ENCODE data around the gene ADAMTS10. TPM values are rescaled to one million over a fixed set of nuclear protein-coding genes. Genes with fewer than 3 reads are reported as not detected.
A peak's percentile ranks its signal among the peaks of the same experiment; 100 is the strongest.

Gene ADAMTS10
- total and polyA plus RNA-seq, 2 of the 13 experiments (the other 11 are each of a cell fraction or from before 2014, with no cell fraction given) = 0.49 to 1.7 TPM

DNA sequence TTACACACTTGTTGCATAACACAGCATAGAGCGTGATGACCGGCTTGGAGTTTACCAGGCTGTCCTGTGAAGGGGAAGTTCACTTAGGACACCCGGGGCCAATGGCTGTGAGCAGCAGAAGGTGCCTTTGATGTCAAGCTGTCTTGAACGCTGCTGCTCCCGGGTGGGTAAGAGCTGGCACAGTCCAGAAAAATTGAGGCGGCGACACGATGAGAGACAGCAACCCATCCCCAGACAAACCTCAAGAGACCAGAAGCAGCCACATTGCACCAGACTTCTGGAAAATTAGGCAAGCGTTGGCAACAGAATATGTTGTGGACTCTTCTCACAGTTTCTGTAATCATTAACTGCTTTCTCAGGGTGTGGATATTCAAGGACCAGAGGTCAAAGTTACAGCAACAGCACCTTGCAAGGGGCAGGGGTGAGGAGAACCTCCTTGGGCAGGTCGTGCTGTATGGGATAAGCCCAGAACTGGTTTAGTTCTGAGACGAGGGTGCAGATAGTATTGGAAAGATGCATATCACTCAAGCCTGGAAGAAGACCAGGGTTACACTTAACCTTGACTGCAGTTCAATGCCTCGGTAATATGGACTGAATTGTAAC is 30.0 kb upstream of the ADAMTS10 start (continued):
- peak; percentile 74 to 83; a peak in 3 of 4 replicates for TF ChIP-seq EP300 (IDR thresholded peaks at IDR 0.05; ENCODE audit: low read depth in 2 of 2, low read length in 2 of 2)
- peak; percentile 55; the same call in 1 of the 2 replicates for TF ChIP-seq EP300 (CRISPR knock-in tag; IDR thresholded peaks at IDR 0.05; ENCODE audit: borderline replicate concordance)
- TF ChIP-seq, protein P1, sequence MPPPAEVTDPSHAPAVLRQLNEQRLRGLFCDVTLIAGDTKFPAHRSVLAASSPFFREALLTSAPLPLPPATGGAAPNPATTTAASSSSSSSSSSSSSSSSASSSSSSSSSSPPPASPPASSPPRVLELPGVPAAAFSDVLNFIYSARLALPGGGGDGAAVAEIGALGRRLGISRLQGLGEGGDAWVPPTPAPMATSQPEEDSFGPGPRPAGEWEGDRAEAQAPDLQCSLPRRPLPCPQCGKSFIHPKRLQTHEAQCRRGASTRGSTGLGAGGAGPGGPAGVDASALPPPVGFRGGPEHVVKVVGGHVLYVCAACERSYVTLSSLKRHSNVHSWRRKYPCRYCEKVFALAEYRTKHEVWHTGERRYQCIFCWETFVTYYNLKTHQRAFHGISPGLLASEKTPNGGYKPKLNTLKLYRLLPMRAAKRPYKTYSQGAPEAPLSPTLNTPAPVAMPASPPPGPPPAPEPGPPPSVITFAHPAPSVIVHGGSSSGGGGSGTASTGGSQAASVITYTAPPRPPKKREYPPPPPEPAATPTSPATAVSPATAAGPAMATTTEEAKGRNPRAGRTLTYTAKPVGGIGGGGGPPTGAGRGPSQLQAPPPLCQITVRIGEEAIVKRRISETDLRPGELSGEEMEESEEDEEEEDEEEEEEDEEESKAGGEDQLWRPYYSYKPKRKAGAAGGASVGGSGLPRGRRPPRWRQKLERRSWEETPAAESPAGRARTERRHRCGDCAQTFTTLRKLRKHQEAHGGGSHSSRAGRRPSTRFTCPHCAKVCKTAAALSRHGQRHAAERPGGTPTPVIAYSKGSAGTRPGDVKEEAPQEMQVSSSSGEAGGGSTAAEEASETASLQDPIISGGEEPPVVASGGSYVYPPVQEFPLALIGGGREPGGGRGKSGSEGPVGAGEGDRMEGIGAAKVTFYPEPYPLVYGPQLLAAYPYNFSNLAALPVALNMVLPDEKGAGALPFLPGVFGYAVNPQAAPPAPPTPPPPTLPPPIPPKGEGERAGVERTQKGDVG (CRISPR knock-in tag; IDR thresholded peaks at IDR 0.05; ENCODE audit: borderline replicate concordance) = 0 out of 2 replicates have a peak, but pooled peaks have one; percentile 43
- TF ChIP-seq ZNF619 (CRISPR knock-in tag; IDR thresholded peaks at IDR 0.05) = no peak
- peak; percentile 66; the same call in 1 of the 2 replicates for TF ChIP-seq TARDBP (CRISPR knock-in tag; IDR thresholded peaks at IDR 0.05)
- no peak; the same call in 1 of the 2 replicates for TF ChIP-seq ZBTB20 (CRISPR knock-in tag; IDR thresholded peaks at IDR 0.05; ENCODE audit: borderline replicate concordance, low read depth)
- TF ChIP-seq ZNF781 (CRISPR knock-in tag; IDR thresholded peaks at IDR 0.05; ENCODE audit: borderline replicate concordance, not compliant biosample characterization) = no peak
- TF ChIP-seq ZFP36L2 (CRISPR knock-in tag; IDR thresholded peaks at IDR 0.05) = no peak
- TF ChIP-seq ZNF670 (CRISPR knock-in tag; IDR thresholded peaks at IDR 0.05; ENCODE audit: borderline replicate concordance) = no peak
- TF ChIP-seq TP53 (CRISPR knock-in tag; conservative IDR thresholded peaks at IDR 0.05) = no peak
- TF ChIP-seq, protein P2, sequence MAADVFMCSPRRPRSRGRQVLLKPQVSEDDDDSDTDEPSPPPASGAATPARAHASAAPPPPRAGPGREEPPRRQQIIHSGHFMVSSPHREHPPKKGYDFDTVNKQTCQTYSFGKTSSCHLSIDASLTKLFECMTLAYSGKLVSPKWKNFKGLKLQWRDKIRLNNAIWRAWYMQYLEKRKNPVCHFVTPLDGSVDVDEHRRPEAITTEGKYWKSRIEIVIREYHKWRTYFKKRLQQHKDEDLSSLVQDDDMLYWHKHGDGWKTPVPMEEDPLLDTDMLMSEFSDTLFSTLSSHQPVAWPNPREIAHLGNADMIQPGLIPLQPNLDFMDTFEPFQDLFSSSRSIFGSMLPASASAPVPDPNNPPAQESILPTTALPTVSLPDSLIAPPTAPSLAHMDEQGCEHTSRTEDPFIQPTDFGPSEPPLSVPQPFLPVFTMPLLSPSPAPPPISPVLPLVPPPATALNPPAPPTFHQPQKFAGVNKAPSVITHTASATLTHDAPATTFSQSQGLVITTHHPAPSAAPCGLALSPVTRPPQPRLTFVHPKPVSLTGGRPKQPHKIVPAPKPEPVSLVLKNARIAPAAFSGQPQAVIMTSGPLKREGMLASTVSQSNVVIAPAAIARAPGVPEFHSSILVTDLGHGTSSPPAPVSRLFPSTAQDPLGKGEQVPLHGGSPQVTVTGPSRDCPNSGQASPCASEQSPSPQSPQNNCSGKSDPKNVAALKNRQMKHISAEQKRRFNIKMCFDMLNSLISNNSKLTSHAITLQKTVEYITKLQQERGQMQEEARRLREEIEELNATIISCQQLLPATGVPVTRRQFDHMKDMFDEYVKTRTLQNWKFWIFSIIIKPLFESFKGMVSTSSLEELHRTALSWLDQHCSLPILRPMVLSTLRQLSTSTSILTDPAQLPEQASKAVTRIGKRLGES (CRISPR knock-in tag; IDR thresholded peaks at IDR 0.05; ENCODE audit: borderline replicate concordance) = no peak
- TF ChIP-seq ATAD3A (CRISPR knock-in tag; IDR thresholded peaks at IDR 0.05) = no peak
- TF ChIP-seq, protein P3, sequence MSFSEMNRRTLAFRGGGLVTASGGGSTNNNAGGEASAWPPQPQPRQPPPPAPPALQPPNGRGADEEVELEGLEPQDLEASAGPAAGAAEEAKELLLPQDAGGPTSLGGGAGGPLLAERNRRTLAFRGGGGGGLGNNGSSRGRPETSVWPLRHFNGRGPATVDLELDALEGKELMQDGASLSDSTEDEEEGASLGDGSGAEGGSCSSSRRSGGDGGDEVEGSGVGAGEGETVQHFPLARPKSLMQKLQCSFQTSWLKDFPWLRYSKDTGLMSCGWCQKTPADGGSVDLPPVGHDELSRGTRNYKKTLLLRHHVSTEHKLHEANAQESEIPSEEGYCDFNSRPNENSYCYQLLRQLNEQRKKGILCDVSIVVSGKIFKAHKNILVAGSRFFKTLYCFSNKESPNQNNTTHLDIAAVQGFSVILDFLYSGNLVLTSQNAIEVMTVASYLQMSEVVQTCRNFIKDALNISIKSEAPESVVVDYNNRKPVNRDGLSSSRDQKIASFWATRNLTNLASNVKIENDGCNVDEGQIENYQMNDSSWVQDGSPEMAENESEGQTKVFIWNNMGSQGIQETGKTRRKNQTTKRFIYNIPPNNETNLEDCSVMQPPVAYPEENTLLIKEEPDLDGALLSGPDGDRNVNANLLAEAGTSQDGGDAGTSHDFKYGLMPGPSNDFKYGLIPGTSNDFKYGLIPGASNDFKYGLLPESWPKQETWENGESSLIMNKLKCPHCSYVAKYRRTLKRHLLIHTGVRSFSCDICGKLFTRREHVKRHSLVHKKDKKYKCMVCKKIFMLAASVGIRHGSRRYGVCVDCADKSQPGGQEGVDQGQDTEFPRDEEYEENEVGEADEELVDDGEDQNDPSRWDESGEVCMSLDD (CRISPR knock-in tag; IDR thresholded peaks at IDR 0.05; ENCODE audit: borderline replicate concordance) = no peak
- TF ChIP-seq, protein P4, sequence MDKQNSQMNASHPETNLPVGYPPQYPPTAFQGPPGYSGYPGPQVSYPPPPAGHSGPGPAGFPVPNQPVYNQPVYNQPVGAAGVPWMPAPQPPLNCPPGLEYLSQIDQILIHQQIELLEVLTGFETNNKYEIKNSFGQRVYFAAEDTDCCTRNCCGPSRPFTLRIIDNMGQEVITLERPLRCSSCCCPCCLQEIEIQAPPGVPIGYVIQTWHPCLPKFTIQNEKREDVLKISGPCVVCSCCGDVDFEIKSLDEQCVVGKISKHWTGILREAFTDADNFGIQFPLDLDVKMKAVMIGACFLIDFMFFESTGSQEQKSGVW (CRISPR knock-in tag; IDR thresholded peaks at IDR 0.05; ENCODE audit: borderline replicate concordance) = no peak
- TF ChIP-seq ZNF629 (CRISPR knock-in tag; conservative IDR thresholded peaks at IDR 0.05) = no peak
- TF ChIP-seq, protein P5, sequence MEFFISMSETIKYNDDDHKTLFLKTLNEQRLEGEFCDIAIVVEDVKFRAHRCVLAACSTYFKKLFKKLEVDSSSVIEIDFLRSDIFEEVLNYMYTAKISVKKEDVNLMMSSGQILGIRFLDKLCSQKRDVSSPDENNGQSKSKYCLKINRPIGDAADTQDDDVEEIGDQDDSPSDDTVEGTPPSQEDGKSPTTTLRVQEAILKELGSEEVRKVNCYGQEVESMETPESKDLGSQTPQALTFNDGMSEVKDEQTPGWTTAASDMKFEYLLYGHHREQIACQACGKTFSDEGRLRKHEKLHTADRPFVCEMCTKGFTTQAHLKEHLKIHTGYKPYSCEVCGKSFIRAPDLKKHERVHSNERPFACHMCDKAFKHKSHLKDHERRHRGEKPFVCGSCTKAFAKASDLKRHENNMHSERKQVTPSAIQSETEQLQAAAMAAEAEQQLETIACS (CRISPR knock-in tag; IDR thresholded peaks at IDR 0.05) = no peak

Data from HepG2 (cell line).